Measurements from ENCODE around the gene FRRS1.

Gene FRRS1

GRCh38 chr1:99781798-99782197, 15.4 kb upstream of the FRRS1 start:
- TF ChIP-seq CTCF (IDR thresholded peaks at IDR 0.05; ENCODE audit: borderline replicate concordance, insufficient read depth, low read depth, low read length) = no peak

GRCh38 chr1:99777752-99778151, 11.3 kb upstream of the FRRS1 start:
- no peak for TF ChIP-seq CTCF (IDR thresholded peaks at IDR 0.05; ENCODE audit: borderline replicate concordance, insufficient read depth, low read depth, low read length)
- no peak overlapping the region for H3K4me3 ChIP-seq (ENCODE audit: low read depth, low read length)

More at GRCh38 chr1:99781798-99782197, 15.4 kb upstream of the FRRS1 start:
- no peak overlapping the region for H3K4me3 ChIP-seq (ENCODE audit: low read depth, low read length)

GRCh38 chr1:99776120-99776519, 9.7 kb upstream of the FRRS1 start:
- no peak for TF ChIP-seq CTCF (IDR thresholded peaks at IDR 0.05; ENCODE audit: borderline replicate concordance, insufficient read depth, low read depth, low read length)
- no peak overlapping the region for H3K4me3 ChIP-seq (ENCODE audit: low read depth, low read length)

GRCh38 chr1:99772809-99773208, 6.4 kb upstream of the FRRS1 start:
- TF ChIP-seq CTCF (IDR thresholded peaks at IDR 0.05; ENCODE audit: borderline replicate concordance, insufficient read depth, low read depth, low read length) = no peak
- no peak overlapping the region for H3K4me3 ChIP-seq (ENCODE audit: low read depth, low read length)

- no peak for TF ChIP-seq CTCF (IDR thresholded peaks at IDR 0.05; ENCODE audit: borderline replicate concordance, insufficient read depth, low read depth, low read length)
- no peak overlapping the region for H3K4me3 ChIP-seq (ENCODE audit: low read depth, low read length)
These were observed 5.1 kb upstream of the FRRS1 start for GRCh38 chr1:99771513-99771918.

- no peak for TF ChIP-seq CTCF (IDR thresholded peaks at IDR 0.05; ENCODE audit: borderline replicate concordance, insufficient read depth, low read depth, low read length)
- H3K4me3 ChIP-seq (ENCODE audit: low read depth, low read length) = no peak overlapping the region
These were observed 2.2 kb upstream of the FRRS1 start for GRCh38 chr1:99768524-99769245.

GRCh38 chr1:99768104-99768503, 1.7 kb upstream of the FRRS1 start:
- no peak overlapping the region for H3K4me3 ChIP-seq (ENCODE audit: low read depth, low read length)
- TF ChIP-seq CTCF (IDR thresholded peaks at IDR 0.05; ENCODE audit: borderline replicate concordance, insufficient read depth, low read depth, low read length) = no peak

Measured in GM12875 (cell line).